ENCODE results near the gene IL13. TPM values are rescaled to one million over a fixed set of nuclear protein-coding genes. Genes with fewer than 3 reads are reported as not detected.
"Not testable (repeated sequence)": the region's sequence is repeated elsewhere in the genome, so short reads cannot be mapped to it uniquely, and the experiment has no call there.

Gene IL13
- total RNA-seq, 1 experiment from 2014 or later = not detected

DNA sequence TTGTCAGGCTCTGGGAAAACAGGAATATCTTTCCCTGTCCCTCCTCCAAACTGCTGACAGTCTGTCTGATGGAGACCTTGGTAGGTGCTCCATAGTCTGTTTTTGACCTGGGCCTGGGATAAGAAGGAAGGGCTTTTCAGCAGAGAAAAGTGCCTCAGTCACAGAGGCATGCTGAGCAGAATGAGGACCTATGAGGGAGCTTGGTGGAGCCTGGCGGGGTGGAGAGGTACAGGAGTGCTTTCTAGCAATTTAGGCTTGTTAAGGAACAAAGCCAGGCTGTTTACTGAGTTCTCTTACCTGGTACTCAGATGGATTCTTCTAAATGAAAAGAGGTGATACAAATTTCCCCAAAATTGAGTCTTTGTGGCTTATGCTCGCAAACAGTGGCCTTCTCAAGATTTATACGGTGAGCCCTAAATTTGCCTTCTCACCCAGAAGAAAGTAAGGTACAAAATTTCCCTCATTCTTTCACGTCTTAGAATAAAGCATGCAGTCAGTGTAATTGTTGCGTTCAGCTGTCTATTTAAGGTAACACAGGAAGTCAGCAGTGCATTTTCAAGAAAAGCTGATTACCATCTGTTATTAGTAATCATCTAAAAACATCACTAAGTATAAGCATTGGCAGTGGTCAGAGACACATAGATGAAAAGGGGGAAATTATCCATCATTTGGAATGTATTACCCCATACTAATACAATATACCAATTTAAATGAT lies 28.6 kb upstream of the IL13 start:
- no peaks in the 10 kb centered on the region for H3K27me3 ChIP-seq (ENCODE audit: insufficient read depth, low read length)
- H3K4me1 ChIP-seq (ENCODE audit: control insufficient read depth in 1 of 2, insufficient read depth in 2 of 2, low read length in 2 of 2) = no peaks in the 10 kb centered on the region
- H4K20me1 ChIP-seq (ENCODE audit: insufficient read depth) = no peaks in the 10 kb centered on the region
- no peaks in the 10 kb centered on the region for H3K9me3 ChIP-seq (ENCODE audit: control insufficient read depth in 1 of 2, insufficient read depth in 1 of 2, low read depth in 1 of 2, low read length in 2 of 2)
- no peak overlapping the region for H2AFZ ChIP-seq (ENCODE audit: low read depth, low read length, poor library complexity, severe bottlenecking)
- no peaks in the 10 kb centered on the region for H3K79me2 ChIP-seq (ENCODE audit: insufficient read depth, low read length)
- no peak overlapping the region for H3K4me3 ChIP-seq (replicated peaks in 1 of 2; ENCODE audit: low read depth in 1 of 2, low read length in 2 of 2)
- no peaks in the 10 kb centered on the region for H3K9me2 ChIP-seq (ENCODE audit: insufficient read depth)
- ChIA-PET RAD21 (ENCODE audit: low non-redundant PET in 1 of 2, low total read pairs in 2 of 2, uncharacterized antibody in 2 of 2, unreplicated experiment in 2 of 2) (no interaction called here), CTCF (no interaction called here), POLR2A (no interaction called here)
- H3K4me2 ChIP-seq (ENCODE audit: low read length) = no peak overlapping the region
- DNase-seq (ENCODE audit: low read depth, low spot score) (no peak), ATAC-seq (no peak)
- BruUV-seq (replicated peaks) = no TSS peak
- H3K9ac ChIP-seq (ENCODE audit: low read length) = no peak overlapping the region
- H3K36me3 ChIP-seq (ENCODE audit: control insufficient read depth in 1 of 2, insufficient read depth in 2 of 2, low read length in 2 of 2) = peaks cover 4 to 7% of the 10 kb centered on the region in 2 experiments; a peak in 3 of 4 replicates
- intact Hi-C loops (cut with micrococcal nuclease) = no loop called here
- TF ChIP-seq, protein P1, sequence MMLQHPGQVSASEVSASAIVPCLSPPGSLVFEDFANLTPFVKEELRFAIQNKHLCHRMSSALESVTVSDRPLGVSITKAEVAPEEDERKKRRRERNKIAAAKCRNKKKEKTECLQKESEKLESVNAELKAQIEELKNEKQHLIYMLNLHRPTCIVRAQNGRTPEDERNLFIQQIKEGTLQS (IDR thresholded peaks at IDR 0.05) = no peak
- TF ChIP-seq, protein P2, sequence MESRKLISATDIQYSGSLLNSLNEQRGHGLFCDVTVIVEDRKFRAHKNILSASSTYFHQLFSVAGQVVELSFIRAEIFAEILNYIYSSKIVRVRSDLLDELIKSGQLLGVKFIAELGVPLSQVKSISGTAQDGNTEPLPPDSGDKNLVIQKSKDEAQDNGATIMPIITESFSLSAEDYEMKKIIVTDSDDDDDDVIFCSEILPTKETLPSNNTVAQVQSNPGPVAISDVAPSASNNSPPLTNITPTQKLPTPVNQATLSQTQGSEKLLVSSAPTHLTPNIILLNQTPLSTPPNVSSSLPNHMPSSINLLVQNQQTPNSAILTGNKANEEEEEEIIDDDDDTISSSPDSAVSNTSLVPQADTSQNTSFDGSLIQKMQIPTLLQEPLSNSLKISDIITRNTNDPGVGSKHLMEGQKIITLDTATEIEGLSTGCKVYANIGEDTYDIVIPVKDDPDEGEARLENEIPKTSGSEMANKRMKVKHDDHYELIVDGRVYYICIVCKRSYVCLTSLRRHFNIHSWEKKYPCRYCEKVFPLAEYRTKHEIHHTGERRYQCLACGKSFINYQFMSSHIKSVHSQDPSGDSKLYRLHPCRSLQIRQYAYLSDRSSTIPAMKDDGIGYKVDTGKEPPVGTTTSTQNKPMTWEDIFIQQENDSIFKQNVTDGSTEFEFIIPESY (IDR thresholded peaks at IDR 0.05; ENCODE audit: extremely low read depth, insufficient replicate concordance, low read length) = no peak
- TF ChIP-seq, protein P3, sequence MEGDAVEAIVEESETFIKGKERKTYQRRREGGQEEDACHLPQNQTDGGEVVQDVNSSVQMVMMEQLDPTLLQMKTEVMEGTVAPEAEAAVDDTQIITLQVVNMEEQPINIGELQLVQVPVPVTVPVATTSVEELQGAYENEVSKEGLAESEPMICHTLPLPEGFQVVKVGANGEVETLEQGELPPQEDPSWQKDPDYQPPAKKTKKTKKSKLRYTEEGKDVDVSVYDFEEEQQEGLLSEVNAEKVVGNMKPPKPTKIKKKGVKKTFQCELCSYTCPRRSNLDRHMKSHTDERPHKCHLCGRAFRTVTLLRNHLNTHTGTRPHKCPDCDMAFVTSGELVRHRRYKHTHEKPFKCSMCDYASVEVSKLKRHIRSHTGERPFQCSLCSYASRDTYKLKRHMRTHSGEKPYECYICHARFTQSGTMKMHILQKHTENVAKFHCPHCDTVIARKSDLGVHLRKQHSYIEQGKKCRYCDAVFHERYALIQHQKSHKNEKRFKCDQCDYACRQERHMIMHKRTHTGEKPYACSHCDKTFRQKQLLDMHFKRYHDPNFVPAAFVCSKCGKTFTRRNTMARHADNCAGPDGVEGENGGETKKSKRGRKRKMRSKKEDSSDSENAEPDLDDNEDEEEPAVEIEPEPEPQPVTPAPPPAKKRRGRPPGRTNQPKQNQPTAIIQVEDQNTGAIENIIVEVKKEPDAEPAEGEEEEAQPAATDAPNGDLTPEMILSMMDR (IDR thresholded peaks at IDR 0.05 in 2 of 3, conservative IDR thresholded peaks at IDR 0.05 in 1 of 3; ENCODE audit: borderline replicate concordance in 1 of 3, insufficient read depth in 1 of 3, low read depth in 2 of 3, low read length in 2 of 3) = no peak
- H3K27ac ChIP-seq (ENCODE audit: low read depth, low read length) = no peak overlapping the region

DNA sequence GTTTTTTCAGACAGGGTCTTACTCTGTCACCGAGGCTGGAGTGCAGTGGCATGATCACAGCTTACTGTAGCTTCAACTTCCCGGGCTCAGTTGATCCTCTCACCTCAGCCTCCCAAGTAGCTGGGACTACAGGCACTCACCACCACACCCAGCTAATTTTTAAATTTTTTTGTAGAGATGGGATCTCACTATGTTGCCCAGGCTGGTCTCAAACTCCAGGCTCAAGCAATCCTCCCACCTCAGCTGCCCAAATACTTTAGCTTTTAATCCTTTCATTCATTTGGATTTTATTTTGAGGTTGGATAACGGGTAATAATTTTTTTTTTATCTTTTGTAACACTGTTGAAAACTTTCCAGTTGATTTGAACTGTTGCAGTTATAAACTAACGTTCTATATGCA lies 24.4 kb upstream of the IL13 start:
- H4K20me1 ChIP-seq (ENCODE audit: insufficient read depth); H3K9me2 ChIP-seq (ENCODE audit: insufficient read depth); H3K9me3 ChIP-seq (ENCODE audit: control insufficient read depth in 1 of 2, insufficient read depth in 1 of 2, low read depth in 1 of 2, low read length in 2 of 2); H3K27ac ChIP-seq (ENCODE audit: low read depth, low read length); H3K27me3 ChIP-seq (ENCODE audit: insufficient read depth, low read length); H3K79me2 ChIP-seq (ENCODE audit: insufficient read depth, low read length); H3K4me2 ChIP-seq (ENCODE audit: low read length); H3K4me1 ChIP-seq (ENCODE audit: control insufficient read depth in 1 of 2, insufficient read depth in 2 of 2, low read length in 2 of 2); DNase-seq (ENCODE audit: low read depth, low spot score); RAD21 ChIA-PET (ENCODE audit: low non-redundant PET in 1 of 2, low total read pairs in 2 of 2, uncharacterized antibody in 2 of 2, unreplicated experiment in 2 of 2); intact Hi-C loops (cut with micrococcal nuclease); H3K9ac ChIP-seq (ENCODE audit: low read length); BruUV-seq (replicated peaks); POLR2A ChIA-PET; H3K4me3 ChIP-seq (replicated peaks in 1 of 2; ENCODE audit: low read depth in 1 of 2, low read length in 2 of 2); H2AFZ ChIP-seq (ENCODE audit: low read depth, low read length, poor library complexity, severe bottlenecking); ATAC-seq; CTCF ChIA-PET: not testable (repeated sequence)
- H3K36me3 ChIP-seq (ENCODE audit: control insufficient read depth in 1 of 2, insufficient read depth in 2 of 2, low read length in 2 of 2) = peaks cover 14 to 19% of the 10 kb centered on the region in 2 experiments

Data from HCT116 (cell line).